GM18951 (cell line): Measurements from ENCODE around the gene CLPTM1L.

Experiments used
- POLR2A ChIP-seq: IDR thresholded peaks from 4 replicates; pipeline ENCODE4 v1.6.1; 2011; ENCODE audit warnings: mild to moderate bottlenecking; ENCODE audit not compliant: insufficient read length, insufficient read depth; ENCODE audit errors: extremely low read depth
- in situ Hi-C: fragments of 300-500 bp; cut with MboI; formaldehyde crosslinking; loops from one replicate; pipeline ENCODE4 v1.12.0; 2022; ENCODE audit warnings: low sequenced_read_pairs, mixed read lengths, inconsistent platforms; ENCODE audit not compliant: unreplicated experiment

CLPTM1L gene

DNA sequence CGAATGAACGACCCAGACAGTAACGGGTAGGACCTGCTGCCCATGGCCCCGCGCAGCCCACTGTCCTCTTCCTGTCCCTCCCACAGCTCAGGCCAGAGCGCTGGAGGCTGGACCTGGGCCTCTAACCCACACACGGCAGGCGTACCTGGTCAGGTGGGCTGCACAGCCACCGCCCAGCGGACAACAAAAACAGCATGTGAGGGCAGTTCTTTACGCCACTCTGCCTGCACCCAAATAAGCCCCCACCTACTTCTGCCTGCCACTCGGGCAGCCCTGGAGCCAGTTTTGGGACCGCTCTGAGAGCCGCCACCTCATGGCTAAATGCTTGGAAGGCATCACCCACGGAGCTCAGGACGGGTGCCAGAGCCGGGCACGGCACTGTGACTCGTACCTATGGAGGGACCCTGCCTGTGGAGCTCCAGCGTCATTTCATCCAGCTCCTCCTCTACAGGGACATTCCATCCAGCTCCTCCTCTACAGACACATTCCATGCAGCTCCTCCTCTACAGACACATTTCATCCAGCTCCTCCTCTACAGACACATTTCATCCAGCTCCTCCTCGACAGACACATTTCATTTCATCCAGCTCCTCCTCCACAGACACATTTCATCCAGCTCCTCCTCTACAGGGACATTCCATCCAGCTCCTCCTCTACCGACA, 18.9 kb downstream of the CLPTM1L start:
- TF ChIP-seq POLR2A: no peak
- in situ Hi-C loops: no loop called here

DNA sequence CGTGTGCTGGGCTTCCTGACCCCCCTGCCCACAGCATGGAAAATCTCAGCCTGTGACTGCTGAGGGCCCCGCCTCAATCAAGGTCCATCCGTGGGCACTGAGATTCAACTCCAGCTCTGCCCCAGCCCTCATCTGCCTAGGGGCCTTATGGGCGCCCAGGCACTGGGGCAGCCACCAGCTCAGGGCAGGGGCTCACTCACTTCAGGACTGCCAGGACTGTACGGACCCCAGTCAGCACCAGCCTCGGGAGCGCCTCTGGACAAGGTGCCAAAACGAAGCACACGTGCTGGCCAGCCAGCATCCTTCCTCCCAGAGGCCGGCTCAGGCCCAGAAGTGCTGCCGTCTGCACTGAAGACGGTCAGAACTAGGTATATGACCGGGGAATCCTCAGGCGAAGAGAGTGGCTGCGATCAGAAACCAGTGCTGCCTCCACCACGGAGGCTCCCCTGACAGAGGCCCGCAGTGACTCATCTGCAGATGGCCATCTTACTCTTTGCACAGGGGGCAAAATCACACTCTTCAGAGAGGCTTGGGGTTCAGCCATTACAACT, 19.6 kb downstream of the CLPTM1L start:
- no peak for TF ChIP-seq POLR2A
- in situ Hi-C loops: no loop called here

DNA sequence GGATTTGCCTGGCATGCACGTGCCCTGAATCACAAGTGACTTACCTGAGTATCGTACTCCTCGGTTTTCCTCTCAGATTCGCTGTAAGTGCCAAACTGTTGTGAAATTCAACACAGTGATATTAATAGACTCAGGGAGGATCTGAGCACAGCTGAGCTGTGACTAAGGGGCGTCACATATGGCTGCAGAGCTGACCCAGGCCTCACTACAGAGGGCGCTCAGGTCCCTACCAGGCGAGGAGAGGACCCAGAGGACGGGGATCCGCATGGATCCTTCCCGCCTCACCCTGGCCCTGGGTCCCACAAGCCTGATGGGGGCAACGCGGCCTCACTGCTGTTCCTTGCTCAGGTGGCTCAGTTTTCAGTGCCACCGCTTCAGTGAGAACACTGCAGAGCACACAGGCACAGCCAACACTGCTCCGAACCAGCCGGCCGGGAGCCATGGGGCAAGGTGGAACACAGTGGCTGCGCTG, 20.1 kb downstream of the CLPTM1L start:
- in situ Hi-C loops: no loop called here
- TF ChIP-seq POLR2A: no peak

DNA sequence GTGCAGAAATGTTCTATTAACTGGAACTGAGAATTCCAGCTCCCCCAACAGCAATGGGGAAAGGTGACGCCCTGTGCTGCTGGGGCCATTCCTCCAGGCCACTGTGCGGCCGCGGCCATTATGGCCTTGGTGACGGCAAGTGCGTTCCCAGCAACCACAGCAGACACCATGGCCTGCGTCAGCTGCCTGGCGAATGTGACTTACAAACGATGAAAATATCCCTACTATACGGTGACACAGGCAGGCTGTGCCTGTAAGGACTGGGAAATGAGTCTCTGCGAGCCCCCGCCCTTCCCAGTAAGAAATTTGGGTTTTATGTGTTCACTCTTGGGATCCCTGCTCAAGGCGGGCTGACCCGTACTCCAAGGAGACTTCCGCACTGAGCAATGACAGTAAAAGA, 20.6 kb downstream of the CLPTM1L start:
- in situ Hi-C loops: no loop called here
- no peak for TF ChIP-seq POLR2A

DNA sequence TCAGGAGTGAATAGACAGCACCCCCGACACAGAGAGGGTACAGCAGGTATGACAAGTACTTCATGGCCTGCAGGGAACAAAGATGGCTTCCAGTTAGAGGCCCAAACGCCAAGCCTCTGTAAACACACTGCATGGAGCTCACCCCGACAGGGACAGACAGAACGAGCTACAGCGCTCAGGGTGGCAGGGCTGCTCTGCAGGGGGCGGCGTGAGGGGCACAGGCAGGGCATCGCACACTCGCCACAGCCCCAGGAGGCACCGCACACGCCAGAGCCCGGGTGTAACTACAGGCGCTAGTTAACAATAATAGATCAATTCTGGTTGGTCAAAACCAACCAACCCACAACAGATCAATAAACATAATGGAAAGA, 21.1 kb downstream of the CLPTM1L start:
- no peak for TF ChIP-seq POLR2A
- in situ Hi-C loops: no loop called here

DNA sequence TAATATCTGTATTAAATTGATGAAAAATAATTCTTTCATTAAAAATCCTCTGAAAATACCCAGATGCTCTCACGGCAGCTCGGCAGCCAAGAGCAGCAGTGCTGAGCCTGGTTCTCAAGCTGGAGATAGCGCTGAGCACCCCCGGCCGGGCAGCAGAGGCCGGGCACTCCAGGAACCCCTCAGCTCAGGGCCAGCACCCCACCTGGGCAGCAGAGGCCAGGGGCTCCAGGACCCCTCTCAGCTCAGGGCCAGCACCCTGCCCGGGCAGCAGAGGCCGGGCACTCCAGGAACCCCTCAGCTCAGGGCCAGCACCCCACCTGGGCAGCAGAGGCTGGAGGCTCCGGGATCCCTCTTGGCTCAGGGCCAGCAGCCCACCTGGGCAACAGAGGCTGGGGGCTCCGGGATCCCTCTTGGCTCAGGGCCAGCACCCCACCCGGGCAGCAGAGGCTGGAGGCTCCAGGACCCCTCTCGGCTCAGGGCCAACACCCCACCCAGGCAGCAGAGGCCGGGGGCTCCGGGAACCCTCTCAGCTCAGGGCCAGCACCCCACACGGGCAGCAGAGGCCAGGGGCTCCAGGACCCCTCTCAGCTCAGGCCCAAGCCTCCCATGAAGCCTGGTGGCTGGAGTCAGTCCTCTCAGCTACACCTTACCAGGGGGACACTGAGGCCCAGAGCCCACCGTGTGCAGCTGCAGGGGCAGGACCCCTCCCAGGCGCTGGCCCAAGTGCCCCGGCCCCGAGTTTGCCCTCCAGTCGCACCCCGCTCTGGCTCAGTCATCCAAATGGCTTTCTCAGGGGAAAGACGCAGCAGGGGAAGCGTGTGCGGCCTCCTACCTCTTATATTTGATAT, 21.7 kb downstream of the CLPTM1L start:
- no peak for TF ChIP-seq POLR2A
- in situ Hi-C loops: no loop called here

DNA sequence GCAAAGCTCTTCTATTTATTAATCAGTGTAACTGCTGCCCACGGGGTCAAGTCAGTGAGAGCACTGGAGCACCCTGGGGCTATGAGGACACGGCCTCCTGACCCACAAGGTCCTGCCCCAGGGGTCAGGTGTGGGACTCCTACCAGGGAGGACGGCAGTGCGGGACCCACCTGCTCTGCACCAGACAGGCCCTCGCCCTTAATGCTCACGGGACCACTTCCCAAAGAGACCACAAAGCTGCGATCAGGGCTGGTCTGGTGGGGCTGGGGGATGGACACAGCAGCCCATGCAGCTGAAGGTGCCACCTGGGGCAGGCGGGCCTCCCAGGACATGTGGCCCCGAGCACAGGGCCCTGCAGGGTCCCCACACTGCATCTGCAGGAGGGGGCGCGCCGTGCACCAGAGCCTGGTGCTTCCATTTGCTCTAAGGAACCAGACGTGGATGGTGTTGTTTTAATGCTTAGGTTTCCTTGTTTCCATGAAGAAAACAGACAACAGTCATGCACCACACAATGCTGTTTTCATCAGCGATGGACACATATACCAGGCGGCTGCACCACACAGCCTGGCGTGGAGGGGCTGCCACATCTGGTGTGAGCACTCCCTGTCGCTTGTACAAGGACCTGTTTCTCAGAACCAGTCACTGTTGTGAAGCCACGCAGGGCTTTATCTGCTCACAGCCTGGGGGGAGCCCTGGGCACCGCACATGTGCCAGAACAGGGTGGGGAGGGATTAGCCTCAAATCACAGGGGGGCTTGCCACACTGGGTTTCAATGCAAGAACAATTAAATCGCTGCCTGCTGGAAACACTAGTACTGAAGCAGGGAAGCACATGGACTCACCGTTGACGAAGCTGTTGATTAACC, 22.6 kb downstream of the CLPTM1L start:
- in situ Hi-C loops: no loop called here

DNA sequence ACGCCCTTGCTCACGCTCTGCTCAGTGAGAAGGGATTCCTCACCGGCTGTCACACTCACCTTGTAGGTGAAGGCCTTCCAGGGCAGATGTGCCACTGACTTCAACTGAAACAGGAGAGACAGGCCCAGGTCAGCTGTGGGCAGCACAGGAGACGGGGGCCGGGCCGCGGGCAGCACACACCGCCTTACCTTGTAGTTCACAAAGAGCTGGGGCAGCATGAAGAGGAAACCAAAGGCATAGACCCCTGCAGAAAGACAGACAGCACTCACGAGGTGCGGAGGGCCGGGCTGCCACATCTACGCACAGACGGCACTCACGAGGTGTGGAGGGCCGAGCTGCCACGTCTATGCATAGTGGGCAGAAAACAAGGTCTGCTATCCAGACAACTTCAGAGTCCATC, 23.3 kb downstream of the CLPTM1L start:
- in situ Hi-C loops: no loop called here
- no peak for TF ChIP-seq POLR2A

More for the DNA sequence above, 22.6 kb downstream of the CLPTM1L start:
- no peak for TF ChIP-seq POLR2A

DNA sequence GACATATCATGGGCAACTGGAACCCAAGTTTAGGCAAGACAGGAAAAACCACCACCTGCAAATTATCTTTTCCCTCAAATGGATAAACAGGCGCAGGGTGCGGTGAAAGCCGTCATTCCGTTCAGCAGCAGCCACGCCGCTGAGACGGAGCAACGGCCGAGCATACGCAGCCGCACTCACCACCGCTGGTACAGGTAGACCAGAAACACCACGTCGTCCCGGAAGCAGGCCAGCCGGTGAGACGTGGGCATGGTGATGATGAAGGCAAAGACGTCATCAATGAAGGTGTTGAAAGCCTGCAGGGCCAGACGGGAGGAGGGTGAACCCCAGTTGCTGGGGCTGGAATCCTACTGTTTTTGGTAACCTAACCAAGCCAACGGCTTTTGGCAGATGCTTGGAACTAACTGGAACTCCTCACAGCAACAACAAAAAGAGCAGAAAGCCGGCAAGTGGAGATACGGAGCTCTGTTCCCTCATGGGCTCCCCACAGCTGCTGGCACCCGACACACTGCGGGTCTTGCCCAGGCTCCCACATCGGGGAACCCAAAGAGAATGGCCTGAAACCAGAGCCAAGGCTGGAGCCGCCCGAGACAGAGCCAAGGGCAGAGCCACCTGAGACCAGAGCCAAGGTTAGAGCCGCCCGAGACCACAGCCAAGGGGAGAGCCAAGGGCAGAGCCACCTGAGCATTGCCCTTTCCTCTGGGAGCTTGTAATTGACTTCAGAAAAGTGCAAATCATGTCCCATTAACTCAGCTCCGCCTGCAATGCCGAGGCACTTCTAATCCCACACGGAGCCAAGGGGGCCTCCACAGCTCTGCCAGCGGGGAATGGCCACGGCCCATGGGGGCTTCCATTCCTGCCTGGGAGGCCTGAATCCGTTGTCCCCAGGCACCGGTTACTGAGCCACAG, 24.2 kb downstream of the CLPTM1L start:
- in situ Hi-C loops: no loop called here
- TF ChIP-seq POLR2A: no peak

DNA sequence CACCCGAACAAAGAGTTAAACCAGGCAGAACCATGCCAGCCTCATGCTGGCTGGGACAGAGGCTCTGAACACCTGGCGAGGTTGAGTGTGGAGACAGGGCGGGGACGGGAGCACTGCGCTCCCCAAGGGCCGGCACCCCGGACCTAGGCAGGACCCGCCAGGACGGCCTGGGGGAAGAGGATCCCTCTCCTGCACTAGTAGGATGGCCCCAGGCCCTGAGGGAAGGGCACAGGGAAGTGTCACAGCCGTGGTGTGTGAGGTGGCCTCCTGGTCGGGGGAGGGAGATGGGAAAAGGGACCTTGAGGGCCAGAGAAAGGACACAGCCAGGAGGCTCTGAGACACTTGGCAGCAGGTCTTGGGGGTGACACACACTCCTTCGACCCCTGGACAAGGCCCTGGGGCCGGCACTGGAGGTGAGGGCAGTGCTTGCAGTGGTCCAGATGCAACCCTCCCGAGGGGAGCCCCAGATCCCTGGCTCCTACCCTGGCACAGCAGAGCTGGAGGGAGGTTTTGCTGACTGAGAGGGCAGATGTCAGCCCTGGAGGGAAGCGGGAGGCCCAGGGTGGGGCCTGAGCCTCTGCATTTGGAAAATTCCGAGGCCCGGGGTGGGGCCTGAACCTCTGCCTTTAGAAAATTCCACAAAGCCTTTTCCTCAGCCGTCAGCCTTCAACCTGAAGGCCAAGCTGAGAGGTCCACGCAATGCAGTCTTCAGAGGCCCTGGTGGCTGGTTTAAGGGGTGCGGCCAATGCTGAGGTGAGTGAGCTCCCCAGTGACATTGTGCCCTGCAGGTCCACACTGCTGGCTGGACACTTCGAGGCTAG, 25.3 kb downstream of the CLPTM1L start:
- no peak for TF ChIP-seq POLR2A
- in situ Hi-C loops: no loop called here

DNA sequence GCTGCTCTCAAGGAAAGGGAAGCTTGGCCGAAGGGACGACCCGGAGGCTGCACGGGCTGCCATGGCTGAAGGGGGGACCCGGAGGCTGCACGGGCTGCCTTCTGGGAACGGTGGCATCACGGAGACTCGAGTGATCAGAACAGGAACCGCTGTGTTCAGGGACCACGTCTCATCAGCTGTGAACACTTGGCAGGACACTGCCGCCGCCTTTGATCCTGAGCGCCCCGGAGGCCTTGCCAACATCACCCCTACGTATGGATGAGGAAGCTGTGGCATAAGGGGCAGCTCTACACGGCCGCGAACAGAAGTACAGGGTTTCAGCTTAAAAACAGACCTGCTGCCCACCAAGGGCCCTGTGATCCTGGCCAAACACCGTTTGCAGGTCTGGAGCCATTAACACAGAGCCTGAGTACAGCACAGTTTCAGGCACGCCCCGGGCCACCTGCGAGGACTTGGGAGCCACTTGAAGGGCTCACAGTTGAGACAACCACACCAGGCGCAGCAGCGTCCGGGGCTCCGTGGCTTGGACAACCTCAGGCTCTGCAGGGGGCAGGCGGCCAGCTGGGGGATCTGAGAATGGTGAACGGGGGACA, 26.1 kb downstream of the CLPTM1L start:
- TF ChIP-seq POLR2A: no peak
- in situ Hi-C loops: no loop called here
